Neural progenitor cell (in vitro differentiated cells): Measurements from ENCODE around the gene ZNF230. TPM values are rescaled to one million over a fixed set of nuclear protein-coding genes. Genes with fewer than 3 reads are reported as not detected.

Source experiments
- DNase-seq: peaks from one replicate; pipeline ENCODE4 v3.0.0-alpha.2; 2016; ENCODE audit warnings: low spot score
- H2AFZ ChIP-seq: fragments of 200-600 bp; sonication (generic); replicated peaks from 2 replicates; pipeline ENCODE4 v1.6.1; 2016; ENCODE audit warnings: antibody characterized with exemption
- H3F3A ChIP-seq: fragments of 200-600 bp; sonication (generic); 2 replicates; pipeline ENCODE4 v1.6.1; 2016; ENCODE audit warnings: antibody characterized with exemption, low read depth
- H3K27ac ChIP-seq: fragments of 200-600 bp; sonication (generic); 2 replicates; pipeline ENCODE4 v1.5.1; 2016; ENCODE audit warnings: mild to moderate bottlenecking
- H3K27me3 ChIP-seq: fragments of 200-600 bp; sonication (generic); 2 replicates; pipeline ENCODE4 v1.6.1; 2016; ENCODE audit warnings: mild to moderate bottlenecking, moderate library complexity
- H3K36me3 ChIP-seq: fragments of 200-600 bp; sonication (generic); 2 replicates; pipeline ENCODE4 v1.5.1; 2016
- H3K4me1 ChIP-seq: fragments of 200-600 bp; sonication (generic); 2 replicates; pipeline ENCODE4 v1.6.1; 2016; ENCODE audit warnings: mixed run types
- H3K4me2 ChIP-seq: fragments of 200-600 bp; sonication (generic); 2 replicates; pipeline ENCODE4 v1.6.1; 2016
- H3K4me3 ChIP-seq: fragments of 200-600 bp; sonication (generic); 2 replicates; pipeline ENCODE4 v1.5.1; 2016
- H3K79me2 ChIP-seq: fragments of 200-600 bp; sonication (generic); 2 replicates; pipeline ENCODE4 v1.6.1; 2016; ENCODE audit warnings: low read depth
- H3K9ac ChIP-seq: fragments of 200-600 bp; sonication (generic); 2 replicates; pipeline ENCODE4 v1.6.1; 2016
- H3K9me3 ChIP-seq: fragments of 200-600 bp; sonication (generic); 2 replicates; pipeline ENCODE4 v1.5.1; 2016; ENCODE audit warnings: low read depth
- H4K20me1 ChIP-seq: fragments of 200-600 bp; sonication (generic); 2 replicates; pipeline ENCODE4 v1.6.1; 2016; ENCODE audit warnings: low read depth
- H3K27ac Mint-ChIP-seq: 3 replicates; pipeline ENCODE4 v1.8.0; 2021; ENCODE audit warnings: mixed read lengths
- H3K27me3 Mint-ChIP-seq: 2 replicates; pipeline ENCODE4 v1.8.0; 2022; ENCODE audit warnings: low read depth, mild to moderate bottlenecking, inconsistent platforms, moderate library complexity, mixed read lengths; ENCODE audit not compliant: insufficient read depth
- H3K36me3 Mint-ChIP-seq: 3 replicates; pipeline ENCODE4 v1.8.0; 2021; ENCODE audit warnings: mixed read lengths
- H3K4me1 Mint-ChIP-seq: 3 replicates; pipeline ENCODE4 v1.8.0; 2021; ENCODE audit warnings: mixed read lengths
- H3K4me3 Mint-ChIP-seq: 3 replicates; pipeline ENCODE4 v1.8.0; 2021; ENCODE audit warnings: mild to moderate bottlenecking, moderate library complexity, mixed read lengths
- H3K9me3 Mint-ChIP-seq: 3 replicates; pipeline ENCODE4 v1.8.0; 2020; ENCODE audit warnings: mixed read lengths
- EZH2 ChIP-seq: fragments of 200-600 bp; sonication (generic); IDR thresholded peaks from 2 replicates; pipeline ENCODE4 v1.6.1; 2017; ENCODE audit warnings: antibody characterized with exemption, mild to moderate bottlenecking, moderate library complexity
- EZH2phosphoT487 ChIP-seq: fragments of 200-600 bp; sonication (generic); IDR thresholded peaks from 2 replicates; pipeline ENCODE4 v1.6.1; 2017; ENCODE audit warnings: antibody characterized with exemption
- total RNA-seq: library from RNA; depleted of rRNA; stranded (reverse); fragments of >200 nt; gene quantifications from 2 replicates; pipeline ENCODE4 v1.2.3, GENCODE V29; 2015; ENCODE audit warnings: low replicate concordance
- TF ChIP-seq, protein P1 (sequence below): fragments of 200-600 bp; sonication (generic); IDR thresholded peaks from 2 replicates; pipeline ENCODE4 v1.5.1; 2017; ENCODE audit warnings: antibody characterized with exemption, mild to moderate bottlenecking

The ZNF230 gene
- total RNA-seq, 1 donor from 2014 or later: 4.7 TPM

DNA sequence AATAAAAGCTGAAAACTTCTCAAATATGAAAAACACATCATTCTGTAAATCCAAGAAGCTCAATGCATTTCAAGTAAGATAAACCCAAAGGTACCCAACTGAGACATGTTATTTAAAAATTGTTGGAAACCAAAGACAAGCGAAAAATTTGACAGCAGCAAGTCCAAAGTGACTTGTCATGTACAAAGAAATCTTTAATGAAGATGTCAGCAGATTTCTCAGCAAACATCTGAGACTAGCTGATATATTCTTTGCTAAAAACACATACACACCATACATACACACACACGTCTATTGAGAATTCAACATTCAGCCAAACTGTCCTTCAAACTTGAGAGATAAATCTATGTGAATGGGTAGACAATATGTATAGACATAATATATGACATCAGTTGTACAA, 16.7 kb downstream of the ZNF230 start:
- Histone ChIP-seq H3K9me3 (no peaks in the 10 kb centered on the region), H3K27ac (no peak overlapping the region), H3K4me1 (no peaks in the 10 kb centered on the region), H3K79me2 (no peaks in the 10 kb centered on the region), H3K36me3 (no peaks in the 10 kb centered on the region), H2AFZ (no peak overlapping the region), H3F3A (no peaks in the 10 kb centered on the region), H3K4me2 (no peak overlapping the region), H3K4me3 (no peak overlapping the region), H3K27me3 (peaks cover 26% of the 10 kb centered on the region), H4K20me1 (no peaks in the 10 kb centered on the region), H3K9ac (no peak overlapping the region)
- no peak overlapping the region for H3K4me3 Mint-ChIP-seq
- TF ChIP-seq EZH2: no peak
- TF ChIP-seq EZH2phosphoT487: no peak
- no peaks in the 10 kb centered on the region for H3K36me3 Mint-ChIP-seq
- peaks cover 15% of the 10 kb centered on the region for H3K9me3 Mint-ChIP-seq
- no peaks in the 10 kb centered on the region for H3K27me3 Mint-ChIP-seq
- no peak overlapping the region for H3K27ac Mint-ChIP-seq
- DNase-seq: no peak
- H3K4me1 Mint-ChIP-seq: no peaks in the 10 kb centered on the region

DNA sequence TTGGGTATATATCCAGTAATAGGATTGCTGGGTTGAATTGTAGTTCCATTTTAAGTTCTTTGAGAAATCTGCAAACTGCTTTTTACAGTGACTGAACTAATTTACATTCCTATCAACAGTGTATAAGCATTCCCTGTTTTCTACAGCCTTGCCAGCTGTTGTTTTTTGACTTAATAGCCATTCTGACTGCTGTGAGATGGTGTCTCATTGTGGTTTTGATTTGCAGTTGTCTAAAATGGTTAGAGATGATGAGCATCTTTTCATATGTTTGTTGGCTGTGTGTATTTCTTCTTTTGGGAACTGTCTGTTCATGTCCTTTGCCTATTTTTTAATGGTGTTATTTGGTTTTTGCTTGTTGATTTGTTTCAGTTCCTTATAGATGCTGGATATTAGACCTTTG, 18.5 kb downstream of the ZNF230 start:
- Histone ChIP-seq H3K4me1 (peaks cover 6% of the 10 kb centered on the region), H3F3A (no peaks in the 10 kb centered on the region), H3K27ac (no peak overlapping the region), H3K4me2 (no peak overlapping the region), H3K4me3 (no peak overlapping the region), H4K20me1 (no peaks in the 10 kb centered on the region), H3K9ac (no peak overlapping the region), H2AFZ (no peak overlapping the region), H3K79me2 (peaks cover 8% of the 10 kb centered on the region), H3K36me3 (no peaks in the 10 kb centered on the region), H3K27me3 (peaks cover 26% of the 10 kb centered on the region), H3K9me3 (no peaks in the 10 kb centered on the region)
- DNase-seq: no peak
- TF ChIP-seq EZH2phosphoT487: no peak
- TF ChIP-seq, protein P1, sequence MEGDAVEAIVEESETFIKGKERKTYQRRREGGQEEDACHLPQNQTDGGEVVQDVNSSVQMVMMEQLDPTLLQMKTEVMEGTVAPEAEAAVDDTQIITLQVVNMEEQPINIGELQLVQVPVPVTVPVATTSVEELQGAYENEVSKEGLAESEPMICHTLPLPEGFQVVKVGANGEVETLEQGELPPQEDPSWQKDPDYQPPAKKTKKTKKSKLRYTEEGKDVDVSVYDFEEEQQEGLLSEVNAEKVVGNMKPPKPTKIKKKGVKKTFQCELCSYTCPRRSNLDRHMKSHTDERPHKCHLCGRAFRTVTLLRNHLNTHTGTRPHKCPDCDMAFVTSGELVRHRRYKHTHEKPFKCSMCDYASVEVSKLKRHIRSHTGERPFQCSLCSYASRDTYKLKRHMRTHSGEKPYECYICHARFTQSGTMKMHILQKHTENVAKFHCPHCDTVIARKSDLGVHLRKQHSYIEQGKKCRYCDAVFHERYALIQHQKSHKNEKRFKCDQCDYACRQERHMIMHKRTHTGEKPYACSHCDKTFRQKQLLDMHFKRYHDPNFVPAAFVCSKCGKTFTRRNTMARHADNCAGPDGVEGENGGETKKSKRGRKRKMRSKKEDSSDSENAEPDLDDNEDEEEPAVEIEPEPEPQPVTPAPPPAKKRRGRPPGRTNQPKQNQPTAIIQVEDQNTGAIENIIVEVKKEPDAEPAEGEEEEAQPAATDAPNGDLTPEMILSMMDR: no peak
- no peak for TF ChIP-seq EZH2
- Mint-ChIP-seq H3K36me3 (no peaks in the 10 kb centered on the region), H3K27ac (no peak overlapping the region), H3K9me3 (peaks cover 11% of the 10 kb centered on the region), H3K4me1 (peaks cover 9% of the 10 kb centered on the region), H3K4me3 (no peak overlapping the region), H3K27me3 (no peaks in the 10 kb centered on the region)

DNA sequence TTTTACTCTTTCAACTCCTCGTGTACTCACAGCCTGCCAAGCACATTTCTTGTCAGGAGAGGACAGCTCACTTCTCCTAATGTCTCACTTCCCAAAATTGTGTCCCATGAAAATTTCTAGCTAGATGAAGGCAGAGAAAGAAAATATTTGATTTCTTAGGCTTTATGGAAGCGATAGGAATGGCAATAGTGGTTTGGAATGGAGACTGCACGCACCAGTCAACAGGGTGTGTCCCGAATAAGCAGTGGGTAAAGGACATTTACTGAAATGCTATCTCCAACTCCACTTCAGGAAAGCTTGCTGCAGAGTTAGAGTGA, 22.1 kb downstream of the ZNF230 start:
- Mint-ChIP-seq H3K27ac (peak overlapping the region; percentile 80), H3K9me3 (peaks cover 10% of the 10 kb centered on the region), H3K36me3 (peaks cover 27% of the 10 kb centered on the region), H3K27me3 (no peaks in the 10 kb centered on the region), H3K4me3 (peak overlapping the region; percentile 99), H3K4me1 (peaks cover 10% of the 10 kb centered on the region)
- no peak overlapping the region for H3K9ac ChIP-seq
- DNase-seq: no peak
- H2AFZ ChIP-seq: peak overlapping the region; percentile 100
- H3F3A ChIP-seq: no peaks in the 10 kb centered on the region
- peaks cover 8% of the 10 kb centered on the region for H3K79me2 ChIP-seq
- H3K27ac ChIP-seq: no peak overlapping the region
- TF ChIP-seq EZH2 (no peak), EZH2phosphoT487 (no peak)
- TF ChIP-seq, protein P1: no peak
- H3K4me1 ChIP-seq: peaks cover 6% of the 10 kb centered on the region
- no peaks in the 10 kb centered on the region for H3K9me3 ChIP-seq
- H4K20me1 ChIP-seq: no peaks in the 10 kb centered on the region
- peak overlapping the region; percentile 86 for H3K4me2 ChIP-seq
- peak overlapping the region; percentile 71 for H3K4me3 ChIP-seq
- peaks cover 26% of the 10 kb centered on the region for H3K27me3 ChIP-seq
- H3K36me3 ChIP-seq: peaks cover 21% of the 10 kb centered on the region

DNA sequence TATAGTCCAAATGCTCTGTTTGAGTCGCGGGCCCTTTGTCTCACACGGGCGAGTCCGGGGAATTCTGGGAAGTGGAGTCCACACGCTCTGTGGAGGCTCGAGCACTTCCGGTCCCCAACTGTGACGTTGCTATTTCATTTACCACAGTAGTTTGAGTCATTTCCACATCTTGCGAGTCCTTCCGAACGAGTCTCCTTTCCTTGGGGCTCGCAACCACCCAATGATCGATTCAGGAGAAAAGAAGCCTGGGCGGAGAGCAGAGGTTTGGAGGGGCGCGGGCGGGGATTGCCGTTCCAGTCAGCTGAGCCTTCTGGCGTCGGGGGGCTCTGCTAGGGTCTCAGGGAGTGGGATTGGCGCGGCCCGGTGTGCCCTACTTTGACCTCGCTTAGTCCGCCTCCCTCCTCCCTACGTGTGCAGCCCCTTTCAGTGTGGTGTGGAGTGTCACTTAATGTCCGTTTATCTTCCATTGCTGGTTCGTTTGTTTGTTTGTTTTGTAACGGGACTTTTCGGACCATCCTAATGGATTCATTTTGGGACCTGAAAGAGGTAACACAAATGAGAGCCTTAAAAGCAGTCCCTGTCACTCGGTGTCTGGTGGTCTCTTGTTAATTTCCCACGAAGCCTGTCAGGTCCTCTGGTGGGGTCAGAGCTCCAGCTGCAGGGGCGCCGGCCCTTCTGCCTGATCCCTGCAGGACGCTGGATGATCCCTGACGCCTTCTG, 22.6 kb downstream of the ZNF230 start, which contains the start of gene ZNF222:
Gene ZNF222 (plus strand): TSS at position 163 of the 720 bp plus-strand sequence. CDS start 58 bp downstream, at position 221.
- Mint-ChIP-seq H3K9me3 (peaks cover 15% of the 10 kb centered on the region), H3K27ac (peak within 1 kb of the TSS; percentile 80), H3K4me1 (peaks cover 10% of the 10 kb centered on the region), H3K36me3 (peaks cover 33% of the 10 kb centered on the region), H3K4me3 (peak within 1 kb of the TSS; percentile 99), H3K27me3 (no peaks in the 10 kb centered on the region)
- peak within 1 kb of the TSS; percentile 100 for H2AFZ ChIP-seq
- DNase-seq: peak; percentile 83
- H3K27ac ChIP-seq: no peak within 1 kb of the TSS
- H3K9me3 ChIP-seq: no peaks in the 10 kb centered on the region
- peaks cover 22% of the 10 kb centered on the region for H3K27me3 ChIP-seq
- peak within 1 kb of the TSS; percentile 71 for H3K4me3 ChIP-seq
- peak within 1 kb of the TSS; percentile 86 for H3K4me2 ChIP-seq
- H3F3A ChIP-seq: no peaks in the 10 kb centered on the region
- peaks cover 26% of the 10 kb centered on the region for H3K36me3 ChIP-seq
- H4K20me1 ChIP-seq: no peaks in the 10 kb centered on the region
- peaks cover 8% of the 10 kb centered on the region for H3K79me2 ChIP-seq
- peak within 1 kb of the TSS; percentile 44 for H3K9ac ChIP-seq
- TF ChIP-seq EZH2 (no peak), EZH2phosphoT487 (no peak)
- TF ChIP-seq, protein P1: no peak
- H3K4me1 ChIP-seq: peaks cover 6% of the 10 kb centered on the region
